Upper lobe of left lung (tissue), 6 donors: Measurements from ENCODE around the gene CRTC3. TPM values are rescaled to one million over a fixed set of nuclear protein-coding genes. Genes with fewer than 3 reads are reported as not detected.
"Not testable (repeated sequence)": the region's sequence is repeated elsewhere in the genome, so short reads cannot be mapped to it uniquely, and the experiment has no call there.

Source experiments
- ATAC-seq, 2 donors: fragments of 200-7000 bp; cut with Tn5 transposase; one replicate each; pipeline ENCODE4 v1.9.1; 2022; ENCODE audit warnings: mild to moderate bottlenecking in 2 of 2, moderate library complexity in 2 of 2; ENCODE audit not compliant: low FRiP score in 2 of 2
- DNase-seq, 2 donors: peaks; one replicate each; pipeline ENCODE4 v3.0.0-alpha.2; 2019 to 2020
- H3K27ac ChIP-seq, 4 donors: fragments of 200-600 bp; sonication (generic); one replicate each; pipeline ENCODE4 v1.5.1; 2016 to 2019
- H3K27me3 ChIP-seq, 4 donors: fragments of 200-600 bp; sonication (generic); one replicate each; pipeline ENCODE4 v1.5.1; 2017 to 2019
- H3K36me3 ChIP-seq, 4 donors: fragments of 200-600 bp; sonication (generic); one replicate each; pipeline ENCODE4 v1.5.1; 2016 to 2019
- H3K4me1 ChIP-seq, 4 donors: fragments of 200-600 bp; sonication (generic); one replicate each; pipeline ENCODE4 v1.5.1; 2018 to 2019
- H3K4me3 ChIP-seq, 4 donors: fragments of 200-600 bp; sonication (generic); one replicate each; pipeline ENCODE4 v1.5.1; 2017 to 2019; ENCODE audit warnings: mild to moderate bottlenecking in 2 of 4, moderate library complexity in 1 of 4
- H3K9me3 ChIP-seq, 4 donors: fragments of 200-600 bp; sonication (generic); one replicate each; pipeline ENCODE4 v1.5.1; 2018 to 2019
- CTCF ChIP-seq, 6 experiments: fragments of 450-650 bp in 4 of 6; fragments of 200-600 bp in 2 of 6; sonication (generic) in 2 of 6; IDR thresholded peaks; one replicate each; pipeline ENCODE4 v1.5.1; 2016 to 2019; ENCODE audit warnings: antibody characterized with exemption in 6 of 6
- EP300 ChIP-seq, 4 donors: sonication (generic); formaldehyde crosslinking; IDR thresholded peaks; one replicate each; pipeline ENCODE4 v1.5.1; 2017; ENCODE audit warnings: antibody characterized with exemption in 4 of 4, control low read depth in 2 of 4
- POLR2A ChIP-seq, 4 donors: fragments of 450-650 bp; IDR thresholded peaks; one replicate each; pipeline ENCODE4 v1.5.1; 2016 to 2017; ENCODE audit warnings: antibody characterized with exemption in 4 of 4, mild to moderate bottlenecking in 2 of 4
- POLR2AphosphoS5 ChIP-seq, 2 donors: sonication (generic); formaldehyde crosslinking; IDR thresholded peaks; one replicate each; pipeline ENCODE4 v1.5.1; 2017; ENCODE audit warnings: antibody characterized with exemption in 2 of 2
- WGBS, 2 donors: methylation state at CpG; one replicate each; pipeline ENCODE4 v1.1.5; 2017 to 2018; 5-methylcytosine and 5-hydroxymethylcytosine counted together
- total RNA-seq, 6 donors: library from RNA; depleted of rRNA in 4 of 6; stranded (reverse); fragments of >200 nt in 4 of 6; gene quantifications; one replicate each; pipeline versions ENCODE4 v1.1.0 to v1.2.1, GENCODE V29; 2016 to 2021
- donor health status: DM: no; HTN: no; CAD: no; lungs with moderate emphysema.
- donor health status: DM: no; HTN: yes; CAD: no; lungs with severe emphysema.

CRTC3 gene
- total RNA-seq, 6 donors from 2014 or later = 30.9 to 42.7 (median 35.1) TPM

GRCh38 chr15:90671216-90671615, 141.5 kb downstream of the CRTC3 start:
- 88% methylated on average over 4 of the region's 4 CpGs for WGBS, 2 donors
- H3K36me3 ChIP-seq = no peaks in the 10 kb centered on the region
- peaks cover 0 to 2% (median under 1%) of the 10 kb centered on the region in 4 donors for H3K4me1 ChIP-seq
- no peaks in the 10 kb centered on the region for H3K27me3 ChIP-seq
- no peak for DNase-seq
- no peak overlapping the region for H3K4me3 ChIP-seq
- H3K9me3 ChIP-seq = no peaks in the 10 kb centered on the region
- TF ChIP-seq CTCF (IDR thresholded peaks at IDR 0.05) = no peak
- no peak for TF ChIP-seq POLR2A (IDR thresholded peaks at IDR 0.05)
- no peak for TF ChIP-seq EP300 (IDR thresholded peaks at IDR 0.05)
- TF ChIP-seq POLR2AphosphoS5 (IDR thresholded peaks at IDR 0.05) = no peak
- no peak overlapping the region for H3K27ac ChIP-seq
- ATAC-seq = no peak

GRCh38 chr15:90673357-90673756, 143.6 kb downstream of the CRTC3 start:
- not testable (repeated sequence) for DNase-seq, H3K27ac ChIP-seq

GRCh38 chr15:90674476-90674875, 144.8 kb downstream of the CRTC3 start:
- TF ChIP-seq CTCF (IDR thresholded peaks at IDR 0.05) = no peak
- TF ChIP-seq POLR2AphosphoS5 (IDR thresholded peaks at IDR 0.05) = no peak
- TF ChIP-seq EP300 (IDR thresholded peaks at IDR 0.05) = no peak
- TF ChIP-seq POLR2A (IDR thresholded peaks at IDR 0.05) = no peak
- Histone ChIP-seq H3K27me3 (no peaks in the 10 kb centered on the region), H3K36me3 (no peaks in the 10 kb centered on the region), H3K9me3 (no peaks in the 10 kb centered on the region), H3K4me1 (no peaks in the 10 kb centered on the region), H3K4me3 (no peak overlapping the region), H3K27ac (no peak overlapping the region)
- WGBS, 2 donors = 89 to 93% methylated on average over 3 of the region's 3 CpGs
- DNase-seq = no peak
- no peak for ATAC-seq

More at GRCh38 chr15:90673357-90673756, 143.6 kb downstream of the CRTC3 start:
- ATAC-seq, H3K9me3 ChIP-seq, H3K4me3 ChIP-seq, H3K36me3 ChIP-seq, H3K4me1 ChIP-seq, H3K27me3 ChIP-seq: not testable (repeated sequence)
- 93% methylated on average over 10 of the region's 10 CpGs for WGBS, 2 donors

DNA sequence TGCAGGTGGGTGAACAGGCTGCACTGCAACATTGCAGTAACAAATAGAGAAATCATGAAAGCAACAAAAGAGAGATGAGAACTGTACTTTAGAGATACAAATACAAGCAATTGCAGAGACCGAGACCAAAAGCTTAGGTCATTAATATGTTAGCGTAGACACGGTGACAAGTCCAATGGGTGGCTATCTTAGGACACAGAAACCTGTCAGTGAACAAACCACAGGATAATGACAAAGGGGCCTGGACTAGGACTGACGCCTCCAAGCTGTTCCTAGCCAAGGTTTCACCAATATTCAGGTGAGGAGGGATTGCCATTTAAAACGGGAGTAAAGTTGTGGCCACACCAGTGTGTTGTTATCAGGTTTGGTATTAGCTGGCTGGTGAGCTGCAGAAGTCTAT, 145.7 kb downstream of the CRTC3 start:
- TF ChIP-seq EP300 (IDR thresholded peaks at IDR 0.05) (no peak), POLR2A (IDR thresholded peaks at IDR 0.05) (no peak)
- no peaks in the 10 kb centered on the region for H3K4me1 ChIP-seq
- no peaks in the 10 kb centered on the region for H3K36me3 ChIP-seq
- H3K4me3 ChIP-seq = no peak overlapping the region
- DNase-seq (no peak), ATAC-seq (no peak)
- no peak overlapping the region for H3K27ac ChIP-seq
- H3K27me3 ChIP-seq = no peaks in the 10 kb centered on the region
- 86 to 89% methylated on average over 5 of the region's 5 CpGs for WGBS, 2 donors
- no peaks in the 10 kb centered on the region for H3K9me3 ChIP-seq

DNA sequence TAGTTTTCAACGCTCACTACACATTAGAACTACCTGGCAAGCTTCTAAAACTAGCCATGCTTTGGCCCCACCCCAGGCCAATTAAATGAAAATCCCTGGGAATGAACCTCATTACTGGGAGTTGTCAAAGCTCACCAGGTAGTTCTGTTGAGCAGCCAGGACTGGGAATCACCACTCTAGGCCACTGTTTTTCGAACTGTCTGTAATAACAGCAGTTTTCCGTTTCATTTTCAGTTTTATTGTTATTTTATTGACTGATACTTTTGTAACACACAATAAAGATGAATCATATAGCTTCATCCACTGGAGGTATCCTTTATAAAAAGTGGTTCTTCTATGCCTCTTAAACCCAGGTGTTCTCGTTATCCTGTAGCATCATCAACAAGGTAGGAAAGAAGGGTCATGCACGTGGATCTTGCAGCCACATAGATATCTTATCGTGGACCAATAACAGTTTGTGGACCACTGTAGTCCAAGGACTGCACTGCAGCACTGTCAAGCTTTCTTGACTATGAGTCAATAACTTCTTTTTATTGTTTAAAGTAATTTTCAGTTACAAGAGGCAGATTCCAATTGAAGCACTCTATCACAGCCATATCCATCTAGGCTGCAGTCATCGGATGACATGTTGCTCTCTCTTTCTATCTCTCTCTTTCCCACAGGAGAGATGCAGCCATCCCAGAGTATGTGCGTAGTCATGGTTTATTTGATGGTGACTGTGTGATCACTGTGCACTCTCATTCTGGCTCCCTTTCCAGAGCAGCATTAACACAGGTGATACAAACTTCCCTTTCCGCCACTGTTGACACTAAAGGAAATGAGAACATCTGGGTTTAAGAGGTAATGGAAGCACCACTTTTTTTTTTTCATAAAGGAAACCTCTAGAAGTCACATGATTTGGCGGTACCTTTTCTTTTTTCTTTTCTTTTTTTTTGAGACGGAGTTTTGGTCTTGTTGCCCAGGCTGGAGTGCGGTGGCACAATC, 148.4 kb downstream of the CRTC3 start:
- Histone ChIP-seq H3K27me3 (no peaks in the 10 kb centered on the region), H3K27ac (no peak overlapping the region), H3K9me3 (no peaks in the 10 kb centered on the region), H3K4me1 (no peaks in the 10 kb centered on the region), H3K4me3 (no peak overlapping the region), H3K36me3 (no peaks in the 10 kb centered on the region)
- 85 to 86% methylated on average over 12 of the region's 12 CpGs for WGBS, 2 donors
- DNase-seq = no peak
- TF ChIP-seq POLR2AphosphoS5 (IDR thresholded peaks at IDR 0.05) (no peak), POLR2A (IDR thresholded peaks at IDR 0.05) (no peak), CTCF (IDR thresholded peaks at IDR 0.05) (no peak), EP300 (IDR thresholded peaks at IDR 0.05) (no peak)
- no peak for ATAC-seq
